ENCODE measurements around the gene GLB1L3. TPM values are rescaled to one million over a fixed set of nuclear protein-coding genes. Genes with fewer than 3 reads are reported as not detected.

The GLB1L3 gene
- total RNA-seq, 1 experiment from 2014 or later: not detected

DNA sequence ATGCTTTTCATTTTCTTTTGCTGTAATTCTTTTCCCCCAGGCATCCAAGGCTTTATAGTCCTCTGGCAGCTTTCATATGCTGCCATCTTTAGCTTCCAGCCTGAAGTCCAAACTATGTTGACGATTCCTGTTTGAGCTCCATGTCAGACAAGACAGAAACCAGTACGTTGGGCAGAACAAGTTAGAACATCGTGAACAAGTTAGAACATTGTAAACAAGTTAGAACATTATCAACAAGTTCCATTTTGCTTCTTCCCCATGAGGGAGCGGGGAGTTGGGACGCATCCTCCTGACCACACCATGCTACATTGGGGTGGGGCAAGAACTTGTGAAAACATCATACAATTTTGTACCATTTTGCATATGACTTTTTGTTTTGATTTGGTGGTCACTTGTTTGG lies 79.5 kb downstream of the GLB1L3 start:
- ChIA-PET CTCF (interaction anchor here (1.3 kb wide), 1 partner anchor 80 kb away, joined by 3 read pairs; the partner anchor contains the start of gene GLB1L3), POLR2A (no interaction called here)
- Histone ChIP-seq H3K9me3 (0 out of 2 replicates have a peak, but pooled peaks cover 2% of the 10 kb centered on the region), H3K4me3 (ENCODE audit: low read depth, low read length) (no peak overlapping the region), H3K36me3 (ENCODE audit: control insufficient read depth, insufficient read depth, low read length) (no peaks in the 10 kb centered on the region), H3K27me3 (replicated peaks; ENCODE audit: control insufficient read depth, insufficient read depth, low read length) (no peaks in the 10 kb centered on the region), H3K4me1 (no peaks in the 10 kb centered on the region)
- Mint-ChIP-seq H3K27ac (ENCODE audit: unreplicated experiment) (no peak overlapping the region), H3K36me3 (ENCODE audit: insufficient read depth, unreplicated experiment) (no peaks in the 10 kb centered on the region), H3K4me3 (ENCODE audit: unreplicated experiment) (no peak overlapping the region), H3K27me3 (ENCODE audit: insufficient read depth, unreplicated experiment) (peaks cover 3% of the 10 kb centered on the region), H3K9me3 (ENCODE audit: unreplicated experiment) (no peaks in the 10 kb centered on the region), H3K4me1 (ENCODE audit: low read depth, unreplicated experiment) (no peaks in the 10 kb centered on the region)
- TF ChIP-seq, protein P1, sequence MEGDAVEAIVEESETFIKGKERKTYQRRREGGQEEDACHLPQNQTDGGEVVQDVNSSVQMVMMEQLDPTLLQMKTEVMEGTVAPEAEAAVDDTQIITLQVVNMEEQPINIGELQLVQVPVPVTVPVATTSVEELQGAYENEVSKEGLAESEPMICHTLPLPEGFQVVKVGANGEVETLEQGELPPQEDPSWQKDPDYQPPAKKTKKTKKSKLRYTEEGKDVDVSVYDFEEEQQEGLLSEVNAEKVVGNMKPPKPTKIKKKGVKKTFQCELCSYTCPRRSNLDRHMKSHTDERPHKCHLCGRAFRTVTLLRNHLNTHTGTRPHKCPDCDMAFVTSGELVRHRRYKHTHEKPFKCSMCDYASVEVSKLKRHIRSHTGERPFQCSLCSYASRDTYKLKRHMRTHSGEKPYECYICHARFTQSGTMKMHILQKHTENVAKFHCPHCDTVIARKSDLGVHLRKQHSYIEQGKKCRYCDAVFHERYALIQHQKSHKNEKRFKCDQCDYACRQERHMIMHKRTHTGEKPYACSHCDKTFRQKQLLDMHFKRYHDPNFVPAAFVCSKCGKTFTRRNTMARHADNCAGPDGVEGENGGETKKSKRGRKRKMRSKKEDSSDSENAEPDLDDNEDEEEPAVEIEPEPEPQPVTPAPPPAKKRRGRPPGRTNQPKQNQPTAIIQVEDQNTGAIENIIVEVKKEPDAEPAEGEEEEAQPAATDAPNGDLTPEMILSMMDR (IDR thresholded peaks at IDR 0.05; ENCODE audit: insufficient read depth in 1 of 2, low read depth in 1 of 2, low read length in 1 of 2, severe bottlenecking in 1 of 2, unreplicated experiment in 1 of 2): no peak
- DNase-seq: no peak
- BruUV-seq (replicated peaks): no TSS peak
- intact Hi-C loops (cut with micrococcal nuclease; ENCODE audit: unreplicated experiment): no loop called here

GRCh38 chr11:134356656-134357544 lies 80.7 kb downstream of the GLB1L3 start:
- Mint-ChIP-seq H3K27me3 (ENCODE audit: insufficient read depth, unreplicated experiment) (peaks cover 3% of the 10 kb centered on the region), H3K9me3 (ENCODE audit: unreplicated experiment) (no peaks in the 10 kb centered on the region), H3K36me3 (ENCODE audit: insufficient read depth, unreplicated experiment) (no peaks in the 10 kb centered on the region), H3K4me3 (ENCODE audit: unreplicated experiment) (no peak overlapping the region), H3K4me1 (ENCODE audit: low read depth, unreplicated experiment) (no peaks in the 10 kb centered on the region), H3K27ac (ENCODE audit: unreplicated experiment) (no peak overlapping the region)
- BruUV-seq (replicated peaks): no TSS peak
- ChIA-PET POLR2A (no interaction called here), CTCF (no interaction called here)
- intact Hi-C loops (cut with micrococcal nuclease; ENCODE audit: unreplicated experiment): no loop called here
- TF ChIP-seq, protein P1 (IDR thresholded peaks at IDR 0.05; ENCODE audit: insufficient read depth in 1 of 2, low read depth in 1 of 2, low read length in 1 of 2, severe bottlenecking in 1 of 2, unreplicated experiment in 1 of 2): no peak
- Histone ChIP-seq H3K36me3 (ENCODE audit: control insufficient read depth, insufficient read depth, low read length) (no peaks in the 10 kb centered on the region), H3K9me3 (0 out of 2 replicates have a peak, but pooled peaks cover 2% of the 10 kb centered on the region), H3K4me1 (no peaks in the 10 kb centered on the region), H3K27me3 (replicated peaks; ENCODE audit: control insufficient read depth, insufficient read depth, low read length) (no peaks in the 10 kb centered on the region), H3K4me3 (ENCODE audit: low read depth, low read length) (no peak overlapping the region)
- peak in 1 of 2 experiments; percentile 24 for DNase-seq

GRCh38 chr11:134357545-134357839 lies 81.3 kb downstream of the GLB1L3 start:
- H3K27me3 Mint-ChIP-seq (ENCODE audit: insufficient read depth, unreplicated experiment): peaks cover 3% of the 10 kb centered on the region
- TF ChIP-seq, protein P1 (IDR thresholded peaks at IDR 0.05; ENCODE audit: insufficient read depth in 1 of 2, low read depth in 1 of 2, low read length in 1 of 2, severe bottlenecking in 1 of 2, unreplicated experiment in 1 of 2): no peak
- Histone ChIP-seq H3K36me3 (ENCODE audit: control insufficient read depth, insufficient read depth, low read length) (no peaks in the 10 kb centered on the region), H3K4me3 (ENCODE audit: low read depth, low read length) (no peak overlapping the region), H3K4me1 (no peaks in the 10 kb centered on the region), H3K9me3 (0 out of 2 replicates have a peak, but pooled peaks cover 2% of the 10 kb centered on the region), H3K27me3 (replicated peaks; ENCODE audit: control insufficient read depth, insufficient read depth, low read length) (no peaks in the 10 kb centered on the region)
- H3K36me3 Mint-ChIP-seq (ENCODE audit: insufficient read depth, unreplicated experiment): no peaks in the 10 kb centered on the region
- H3K9me3 Mint-ChIP-seq (ENCODE audit: unreplicated experiment): no peaks in the 10 kb centered on the region
- ChIA-PET POLR2A (no interaction called here), CTCF (no interaction called here)
- no peak overlapping the region for H3K27ac Mint-ChIP-seq (ENCODE audit: unreplicated experiment)
- intact Hi-C loops (cut with micrococcal nuclease; ENCODE audit: unreplicated experiment): no loop called here
- DNase-seq: peak in 1 of 2 experiments; percentile 35
- no TSS peak for BruUV-seq (replicated peaks)
- no peaks in the 10 kb centered on the region for H3K4me1 Mint-ChIP-seq (ENCODE audit: low read depth, unreplicated experiment)
- no peak overlapping the region for H3K4me3 Mint-ChIP-seq (ENCODE audit: unreplicated experiment)

Data from Caco-2 (cell line).